ENCODE results near the gene GNG7.

DNA sequence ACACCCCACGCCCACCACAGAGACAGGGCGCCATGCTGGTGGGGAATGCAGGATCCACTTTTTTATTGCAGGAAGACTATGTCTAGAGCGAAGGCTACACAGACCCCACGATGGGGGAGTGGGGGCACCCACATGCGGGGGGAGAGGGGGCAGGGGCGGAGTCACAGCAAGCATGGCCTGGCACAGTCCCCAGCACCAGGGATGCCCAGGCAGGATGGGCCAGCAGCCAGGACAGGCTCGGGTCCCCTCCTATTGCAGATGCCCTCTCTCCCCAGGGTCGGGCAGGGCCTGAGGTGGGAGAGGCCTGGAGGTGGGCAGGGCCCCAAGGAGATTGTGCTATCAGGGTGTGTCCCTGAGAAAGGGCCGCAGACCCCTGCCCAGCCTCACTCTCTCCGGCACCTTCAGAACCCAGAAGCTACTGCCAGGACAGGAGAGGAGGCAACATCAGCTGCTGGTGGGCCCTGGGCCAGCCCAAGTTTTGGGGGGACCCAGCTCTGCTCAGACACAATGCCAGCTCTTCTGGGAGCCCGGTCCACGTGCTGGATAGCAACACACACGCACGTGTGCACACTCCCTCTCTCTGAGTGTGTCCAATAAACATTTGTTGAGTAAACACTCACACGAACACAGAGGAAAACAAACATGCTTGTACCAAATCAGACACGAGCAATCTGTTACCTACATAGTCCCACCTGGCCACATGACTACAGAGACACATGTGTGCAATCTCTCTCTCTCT is 12.2 kb upstream of the GNG7 start:
- TF ChIP-seq, protein P1, sequence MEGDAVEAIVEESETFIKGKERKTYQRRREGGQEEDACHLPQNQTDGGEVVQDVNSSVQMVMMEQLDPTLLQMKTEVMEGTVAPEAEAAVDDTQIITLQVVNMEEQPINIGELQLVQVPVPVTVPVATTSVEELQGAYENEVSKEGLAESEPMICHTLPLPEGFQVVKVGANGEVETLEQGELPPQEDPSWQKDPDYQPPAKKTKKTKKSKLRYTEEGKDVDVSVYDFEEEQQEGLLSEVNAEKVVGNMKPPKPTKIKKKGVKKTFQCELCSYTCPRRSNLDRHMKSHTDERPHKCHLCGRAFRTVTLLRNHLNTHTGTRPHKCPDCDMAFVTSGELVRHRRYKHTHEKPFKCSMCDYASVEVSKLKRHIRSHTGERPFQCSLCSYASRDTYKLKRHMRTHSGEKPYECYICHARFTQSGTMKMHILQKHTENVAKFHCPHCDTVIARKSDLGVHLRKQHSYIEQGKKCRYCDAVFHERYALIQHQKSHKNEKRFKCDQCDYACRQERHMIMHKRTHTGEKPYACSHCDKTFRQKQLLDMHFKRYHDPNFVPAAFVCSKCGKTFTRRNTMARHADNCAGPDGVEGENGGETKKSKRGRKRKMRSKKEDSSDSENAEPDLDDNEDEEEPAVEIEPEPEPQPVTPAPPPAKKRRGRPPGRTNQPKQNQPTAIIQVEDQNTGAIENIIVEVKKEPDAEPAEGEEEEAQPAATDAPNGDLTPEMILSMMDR (IDR thresholded peaks at IDR 0.05; ENCODE audit: low read depth, low read length), result no peak
- TF ChIP-seq EZH2phosphoT487 (IDR thresholded peaks at IDR 0.05; ENCODE audit: low read depth), result no peak
